Measurements from ENCODE around the gene YIF1B. TPM values are rescaled to one million over a fixed set of nuclear protein-coding genes. Genes with fewer than 3 reads are reported as not detected.

YIF1B gene
- total and polyA plus RNA-seq, 2 donors (not counting 3 experiments of a cell fraction or from before 2014, with no cell fraction given) = 85.8 to 249 TPM

DNA sequence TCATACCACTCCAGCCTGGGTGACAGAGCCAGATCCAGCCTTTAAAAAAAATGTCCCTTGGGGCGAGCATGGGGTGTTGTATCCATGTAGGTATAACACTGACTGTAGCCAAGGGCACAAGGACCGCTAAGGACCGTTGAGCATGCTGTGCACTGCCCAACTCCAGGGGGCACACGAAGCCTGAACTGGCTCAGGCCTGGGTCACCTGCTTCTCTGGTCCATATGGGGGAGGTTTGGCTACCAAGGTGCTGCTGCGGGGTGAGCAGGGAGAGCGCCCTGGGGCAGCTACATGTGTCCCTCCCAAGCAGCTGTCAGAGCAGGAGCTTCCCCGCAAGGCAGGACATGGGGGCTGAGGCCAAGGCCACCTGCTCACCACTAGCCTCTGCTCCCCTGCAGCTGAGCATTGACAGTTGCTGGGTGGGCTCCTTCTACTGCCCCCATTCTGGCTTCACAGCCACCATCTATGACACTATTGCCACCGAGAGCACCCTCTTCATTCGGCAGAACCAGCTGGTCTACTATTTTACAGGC lies 36.2 kb upstream of the YIF1B start:
- no peaks in the 10 kb centered on the region for H3K36me3 ChIP-seq (ENCODE audit: control insufficient read depth in 2 of 2, extremely low read depth in 1 of 2, insufficient read depth in 2 of 2, low read length in 2 of 2)
- no peak overlapping the region for H3K4me2 ChIP-seq (ENCODE audit: insufficient read depth, low read length)
- intact Hi-C loops (cut with micrococcal nuclease) = no loop called here
- POLR2A ChIA-PET = no interaction called here
- FAIRE-seq (no peak), DNase-seq (ENCODE audit: low read depth, low spot score) (no peak)
- H4K20me1 ChIP-seq (replicated peaks; ENCODE audit: control insufficient read depth, extremely low read depth, insufficient read depth, low read length) = no peaks in the 10 kb centered on the region
- BruUV-seq (replicated peaks) = no TSS peak
- no peaks in the 10 kb centered on the region for H3K79me2 ChIP-seq (ENCODE audit: control insufficient read depth, insufficient read depth, low read length)
- no peak for TF ChIP-seq EZH2 (IDR thresholded peaks at IDR 0.05; ENCODE audit: borderline replicate concordance, low read depth, low read length, severe bottlenecking)
- TF ChIP-seq, protein P1, sequence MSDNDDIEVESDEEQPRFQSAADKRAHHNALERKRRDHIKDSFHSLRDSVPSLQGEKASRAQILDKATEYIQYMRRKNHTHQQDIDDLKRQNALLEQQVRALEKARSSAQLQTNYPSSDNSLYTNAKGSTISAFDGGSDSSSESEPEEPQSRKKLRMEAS (IDR thresholded peaks at IDR 0.05; ENCODE audit: insufficient read depth, insufficient read length) = no peak
- TF ChIP-seq MYC (IDR thresholded peaks at IDR 0.05; ENCODE audit: low read depth, low read length) = no peak
- TF ChIP-seq JUN (IDR thresholded peaks at IDR 0.05; ENCODE audit: borderline replicate concordance, insufficient read depth, insufficient read length, low read depth) = no peak
- no peak for TF ChIP-seq POLR2AphosphoS5 (IDR thresholded peaks at IDR 0.05; ENCODE audit: insufficient read depth, low read depth, low read length)
- no peak for TF ChIP-seq GATA2 (IDR thresholded peaks at IDR 0.05; ENCODE audit: insufficient read depth, insufficient read length, low read depth, low read length)
- TF ChIP-seq FOS (IDR thresholded peaks at IDR 0.05; ENCODE audit: borderline replicate concordance, insufficient read depth, low read length) = no peak
- TF ChIP-seq, protein P2, sequence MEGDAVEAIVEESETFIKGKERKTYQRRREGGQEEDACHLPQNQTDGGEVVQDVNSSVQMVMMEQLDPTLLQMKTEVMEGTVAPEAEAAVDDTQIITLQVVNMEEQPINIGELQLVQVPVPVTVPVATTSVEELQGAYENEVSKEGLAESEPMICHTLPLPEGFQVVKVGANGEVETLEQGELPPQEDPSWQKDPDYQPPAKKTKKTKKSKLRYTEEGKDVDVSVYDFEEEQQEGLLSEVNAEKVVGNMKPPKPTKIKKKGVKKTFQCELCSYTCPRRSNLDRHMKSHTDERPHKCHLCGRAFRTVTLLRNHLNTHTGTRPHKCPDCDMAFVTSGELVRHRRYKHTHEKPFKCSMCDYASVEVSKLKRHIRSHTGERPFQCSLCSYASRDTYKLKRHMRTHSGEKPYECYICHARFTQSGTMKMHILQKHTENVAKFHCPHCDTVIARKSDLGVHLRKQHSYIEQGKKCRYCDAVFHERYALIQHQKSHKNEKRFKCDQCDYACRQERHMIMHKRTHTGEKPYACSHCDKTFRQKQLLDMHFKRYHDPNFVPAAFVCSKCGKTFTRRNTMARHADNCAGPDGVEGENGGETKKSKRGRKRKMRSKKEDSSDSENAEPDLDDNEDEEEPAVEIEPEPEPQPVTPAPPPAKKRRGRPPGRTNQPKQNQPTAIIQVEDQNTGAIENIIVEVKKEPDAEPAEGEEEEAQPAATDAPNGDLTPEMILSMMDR (IDR thresholded peaks at IDR 0.05; ENCODE audit: extremely low read depth in 1 of 2, insufficient read depth in 1 of 2, low read depth in 1 of 2, low read length in 2 of 2) = no peak
- no peak for TF ChIP-seq POLR2A (IDR thresholded peaks at IDR 0.05; ENCODE audit: low read depth, low read length)
- no peak overlapping the region for H3K9ac ChIP-seq (replicated peaks; ENCODE audit: extremely low read depth, insufficient read depth, low read length)
- H3K4me3 ChIP-seq (replicated peaks in 1 of 3; ENCODE audit: insufficient read depth in 1 of 3, low read depth in 1 of 3, low read length in 3 of 3) = no peak overlapping the region
- no peak overlapping the region for H2AFZ ChIP-seq (ENCODE audit: low read depth, low read length)
- H3K27me3 ChIP-seq (ENCODE audit: control insufficient read depth in 2 of 2, insufficient read depth in 2 of 2, low read length in 2 of 2) = peaks cover 2 to 4% of the 10 kb centered on the region in 2 experiments
- no peaks in the 10 kb centered on the region for H3K9me1 ChIP-seq (replicated peaks; ENCODE audit: control insufficient read depth, extremely low read depth, insufficient read depth, low read length)
- dilution Hi-C loops (cut with MboI; ENCODE audit: extremely low pct_ligation_motif_present, low sequenced_read_pairs) = no loop called here
- H3K27ac ChIP-seq (ENCODE audit: insufficient read depth, low read depth, low read length) = no peak overlapping the region
- CTCF ChIA-PET = interaction anchor here (1.2 kb wide), 2 partner anchors 10 to 16 kb away, joined by 3 to 4 read pairs; partner anchors contain the start of gene CATSPERG
- no peaks in the 10 kb centered on the region for H3K4me1 ChIP-seq (ENCODE audit: control insufficient read depth, extremely low read depth, insufficient read depth, low read length)
- H3K9me3 ChIP-seq (replicated peaks; ENCODE audit: control insufficient read depth, insufficient read depth, low read length) = no peaks in the 10 kb centered on the region
